Right cardiac atrium (tissue), 5 donors: ENCODE results near the gene LRRFIP1. TPM values are rescaled to one million over a fixed set of nuclear protein-coding genes. Genes with fewer than 3 reads are reported as not detected.
"Not testable (repeated sequence)": the region's sequence is repeated elsewhere in the genome, so short reads cannot be mapped to it uniquely, and the experiment has no call there.

Source experiments
- ATAC-seq, 2 donors: fragments of 200-7000 bp; cut with Tn5 transposase; one replicate each; pipeline versions ENCODE4 v1.8.0 to v1.9.1; 2020; ENCODE audit warnings: moderate library complexity in 2 of 2, mild to moderate bottlenecking in 1 of 2
- DNase-seq, 3 donors: peaks; one replicate each; pipeline ENCODE4 v3.0.0-alpha.2; 2020
- H3K27ac ChIP-seq: one replicate; pipeline ENCODE4 v1.5.1; 2013; ENCODE audit warnings: mild to moderate bottlenecking, low read length, control low read depth, moderate library complexity
- H3K27me3 ChIP-seq: one replicate; pipeline ENCODE4 v1.6.1; 2013; ENCODE audit not compliant: control insufficient read depth, insufficient read depth
- H3K4me1 ChIP-seq: one replicate; pipeline ENCODE4 v1.6.1; 2013; ENCODE audit warnings: low read length; ENCODE audit not compliant: control insufficient read depth, insufficient read depth
- H3K4me3 ChIP-seq: one replicate; pipeline ENCODE4 v1.5.1; 2013; ENCODE audit warnings: low read length, control low read depth
- H3K9me3 ChIP-seq: one replicate; pipeline ENCODE4 v1.6.1; 2013; ENCODE audit warnings: low read length; ENCODE audit not compliant: control insufficient read depth
- WGBS: extraction: QIAGEN DNeasy Blood & Tissue Kit; methylation state at CpG from one replicate; pipeline ENCODE4 v1.1.7; 2013; 5-methylcytosine and 5-hydroxymethylcytosine counted together
- intact Hi-C, 4 donors: fragments of 100-400 bp; cut with DNase I; formaldehyde crosslinking; loops; one replicate each; pipeline versions ENCODE4 v1.11.0 to v1.14.0; 2022 to 2023
- polyA plus RNA-seq: library from polyadenylated mRNA; stranded (reverse); fragments of 200-250 nt; gene quantifications from one replicate; pipeline ENCODE4 v1.2.3, GENCODE V29; 2013
- total RNA-seq, 4 donors: library from RNA; stranded (reverse); fragmentation: NEBNext Ultra II Directional; extraction: Animal tissue kit (Norgen Biotek cat#: 25700); gene quantifications; one replicate each; pipeline ENCODE4 v1.2.1, GENCODE V29; 2021
- donor health status: healthy with polysubstance abuse.
- donor health status: DM: no; HTN: yes; CAD: no.
- donor health status: DM: no; HTN: no; CAD: no.
- donor health status: DM: no; HTN: yes; CAD: no; lungs with severe emphysema.
- donor health status: DM: yes; HTN: yes; CAD: no.

LRRFIP1 gene
- total and polyA plus RNA-seq, 5 donors, result 61.9 to 106 (median 87.8) TPM

- H3K4me3 ChIP-seq, H3K27me3 ChIP-seq, H3K27ac ChIP-seq, intact Hi-C loops, H3K4me1 ChIP-seq, DNase-seq, ATAC-seq, H3K9me3 ChIP-seq: not testable (repeated sequence)
- 94% methylated on average over 6 of the region's 6 CpGs for WGBS
These were observed 39.7 kb downstream of the LRRFIP1 start for GRCh38 chr2:237667050-237667576.

- ATAC-seq (no peak), DNase-seq (no peak)
- no peak overlapping the region for H3K4me3 ChIP-seq
- H3K27ac ChIP-seq, result no peak overlapping the region
- 65% methylated on average over 6 of the region's 6 CpGs for WGBS
- no peaks in the 10 kb centered on the region for H3K9me3 ChIP-seq
- H3K4me1 ChIP-seq, result peaks cover 9% of the 10 kb centered on the region
- intact Hi-C loops, result no loop called here
- no peaks in the 10 kb centered on the region for H3K27me3 ChIP-seq
These were observed 40.5 kb downstream of the LRRFIP1 start for GRCh38 chr2:237667893-237668292.

GRCh38 chr2:237668440-237668839, 41.1 kb downstream of the LRRFIP1 start:
- Histone ChIP-seq H3K4me3 (no peak overlapping the region), H3K27me3 (no peaks in the 10 kb centered on the region), H3K4me1 (peaks cover 11% of the 10 kb centered on the region), H3K9me3 (no peaks in the 10 kb centered on the region), H3K27ac (no peak overlapping the region)
- ATAC-seq, result no peak
- no peak for DNase-seq
- intact Hi-C loops, result no loop called here
- WGBS, result 84% methylated on average over 6 of the region's 6 CpGs

GRCh38 chr2:237669283-237669627, 41.9 kb downstream of the LRRFIP1 start:
- Histone ChIP-seq H3K27me3 (no peaks in the 10 kb centered on the region), H3K4me3 (no peak overlapping the region), H3K27ac (no peak overlapping the region), H3K4me1 (peaks cover 16% of the 10 kb centered on the region), H3K9me3 (no peaks in the 10 kb centered on the region)
- intact Hi-C loops, result no loop called here
- 31% methylated on average over 3 of the region's 3 CpGs for WGBS
- ATAC-seq, result no peak
- no peak for DNase-seq

- DNase-seq, result peak; percentile 82 to 85 (median 84)
- ATAC-seq, result peak; percentile 80 to 82
- WGBS, result 33% methylated on average over 21 of the region's 21 CpGs
- Histone ChIP-seq H3K9me3 (no peaks in the 10 kb centered on the region), H3K27me3 (no peaks in the 10 kb centered on the region), H3K4me3 (no peak overlapping the region), H3K4me1 (peaks cover 16% of the 10 kb centered on the region), H3K27ac (peak overlapping the region; percentile 62)
- intact Hi-C loops, result loop anchor here in 2 of 4 donors (5.0 to 10.0 kb wide), 3 partner anchors 72 to 85 kb away; no protein-coding TSS in a partner anchor
These were observed 42.4 kb downstream of the LRRFIP1 start for GRCh38 chr2:237669628-237670392.

- ATAC-seq (no peak), DNase-seq (peak in 2 of 3 donors; percentile 72 to 74)
- H3K27me3 ChIP-seq, result no peaks in the 10 kb centered on the region
- H3K4me3 ChIP-seq, result no peak overlapping the region
- H3K4me1 ChIP-seq, result peaks cover 16% of the 10 kb centered on the region
- H3K27ac ChIP-seq, result peak overlapping the region; percentile 62
- no peaks in the 10 kb centered on the region for H3K9me3 ChIP-seq
- WGBS, result 46% methylated on average over 14 of the region's 14 CpGs
- intact Hi-C loops, result loop anchor here in 2 of 4 donors (5.0 to 10.0 kb wide), 3 partner anchors 72 to 86 kb away; no protein-coding TSS in a partner anchor
These were observed 43.3 kb downstream of the LRRFIP1 start for GRCh38 chr2:237670641-237671040.

- H3K27me3 ChIP-seq, result no peaks in the 10 kb centered on the region
- H3K4me3 ChIP-seq, result no peak overlapping the region
- no peak for DNase-seq
- no peak overlapping the region for H3K27ac ChIP-seq
- no peaks in the 10 kb centered on the region for H3K9me3 ChIP-seq
- H3K4me1 ChIP-seq, result peaks cover 16% of the 10 kb centered on the region
- 77% methylated on average over 7 of the region's 7 CpGs for WGBS
- ATAC-seq, result no peak
- intact Hi-C loops, result loop anchor here in 2 of 4 donors (5.0 to 10.0 kb wide), 3 partner anchors 71 to 87 kb away; no protein-coding TSS in a partner anchor
These were observed 44.2 kb downstream of the LRRFIP1 start for GRCh38 chr2:237671466-237672138.

GRCh38 chr2:237672731-237673129, 45.3 kb downstream of the LRRFIP1 start:
- Histone ChIP-seq H3K9me3 (no peaks in the 10 kb centered on the region), H3K27me3 (no peaks in the 10 kb centered on the region), H3K4me1 (peaks cover 20% of the 10 kb centered on the region), H3K4me3 (no peak overlapping the region), H3K27ac (no peak overlapping the region)
- intact Hi-C loops, result loop anchor here in 2 of 4 donors (5.0 to 10.0 kb wide), 3 partner anchors 70 to 88 kb away; no protein-coding TSS in a partner anchor
- 74% methylated on average over 8 of the region's 8 CpGs for WGBS
- ATAC-seq (no peak), DNase-seq (no peak)

- ATAC-seq (peak; percentile 56), DNase-seq (peak; percentile 70 to 86 (median 86))
- H3K27ac ChIP-seq, result no peak overlapping the region
- peaks cover 22% of the 10 kb centered on the region for H3K4me1 ChIP-seq
- intact Hi-C loops, result loop anchor here in 3 of 4 donors (2.0 to 10.0 kb wide), 4 partner anchors 69 to 89 kb away; no protein-coding TSS in a partner anchor
- no peaks in the 10 kb centered on the region for H3K27me3 ChIP-seq
- no peaks in the 10 kb centered on the region for H3K9me3 ChIP-seq
- whole genome bisulfite sequencing, result 27% methylated on average over 39 of the region's 39 CpGs
- no peak overlapping the region for H3K4me3 ChIP-seq
These were observed 46.0 kb downstream of the LRRFIP1 start for GRCh38 chr2:237673130-237674001.

- peaks cover 22% of the 10 kb centered on the region for H3K4me1 ChIP-seq
- peak overlapping the region; percentile 19 for H3K4me3 ChIP-seq
- intact Hi-C loops, result loop anchor here in 3 of 4 donors (2.0 to 10.0 kb wide), 4 partner anchors 67 to 90 kb away; no protein-coding TSS in a partner anchor
- ATAC-seq (peak; percentile 90 to 91), DNase-seq (peak; percentile 89 to 94 (median 93))
- no peaks in the 10 kb centered on the region for H3K27me3 ChIP-seq
- WGBS, result 4% methylated on average over 17 of the region's 17 CpGs
- no peaks in the 10 kb centered on the region for H3K9me3 ChIP-seq
- peak overlapping the region; percentile 80 for H3K27ac ChIP-seq
These were observed 47.4 kb downstream of the LRRFIP1 start for GRCh38 chr2:237674731-237675276.
